ENCODE results near the gene RPH3AL. TPM values are rescaled to one million over a fixed set of nuclear protein-coding genes. Genes with fewer than 3 reads are reported as not detected.
"Not testable (repeated sequence)": the region's sequence is repeated elsewhere in the genome, so short reads cannot be mapped to it uniquely, and the experiment has no call there.

The RPH3AL gene
- total RNA-seq, 2 experiments from 2014 or later: 3.2 to 4.6 TPM

GRCh38 chr17:322006-322780, 30.4 kb downstream of the RPH3AL start:
- H3K27me3 Mint-ChIP-seq: no peaks in the 10 kb centered on the region
- ChIA-PET POLR2A (no interaction called here), CTCF (interaction anchor here (0.6 kb wide), 1 partner anchor 204 kb away, joined by 3 read pairs; no protein-coding TSS in a partner anchor)
- DNase-seq: no peak
- no peaks in the 10 kb centered on the region for H3K36me3 Mint-ChIP-seq (ENCODE audit: low read depth)
- no peaks in the 10 kb centered on the region for H3K4me1 Mint-ChIP-seq
- peaks cover 4% of the 10 kb centered on the region for H3K9me3 Mint-ChIP-seq
- H3K27ac Mint-ChIP-seq: no peak overlapping the region
- H3K4me3 Mint-ChIP-seq: no peak overlapping the region

DNA sequence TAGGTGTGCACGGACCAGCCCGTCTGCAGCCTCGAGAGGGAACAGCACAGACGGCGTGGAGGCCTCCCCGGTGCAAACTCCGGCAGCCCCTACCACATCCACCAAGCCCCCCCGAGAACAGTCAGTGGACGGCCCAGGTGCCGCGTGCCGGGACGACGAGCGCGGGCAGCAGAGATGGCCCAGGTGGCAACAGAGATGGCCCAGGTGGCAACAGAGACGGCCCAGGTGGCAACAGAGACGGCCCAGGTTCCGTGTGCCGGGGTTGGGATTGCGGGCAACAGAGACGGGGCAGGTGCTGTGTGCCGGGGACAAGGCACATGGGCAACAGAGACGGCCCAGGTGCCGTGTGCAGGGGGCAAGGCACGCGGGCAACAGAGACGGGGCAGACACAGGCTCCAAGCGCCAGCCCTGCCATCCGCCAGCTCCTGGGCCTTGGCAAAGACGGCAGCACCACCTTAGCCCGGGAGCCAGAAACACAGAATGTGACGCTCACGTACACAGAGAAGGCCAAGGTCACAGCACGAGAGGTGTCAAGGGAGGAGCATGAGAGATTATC, 31.1 kb downstream of the RPH3AL start:
- Mint-ChIP-seq H3K27me3 (no peaks in the 10 kb centered on the region), H3K36me3 (ENCODE audit: low read depth) (no peaks in the 10 kb centered on the region), H3K4me1 (no peaks in the 10 kb centered on the region), H3K27ac (no peak overlapping the region), H3K9me3 (peaks cover 4% of the 10 kb centered on the region), H3K4me3 (no peak overlapping the region)
- DNase-seq: no peak
- CTCF ChIA-PET: interaction anchor here (0.6 kb wide), 1 partner anchor 205 kb away, joined by 3 read pairs; no protein-coding TSS in a partner anchor
- POLR2A ChIA-PET: no interaction called here

DNA sequence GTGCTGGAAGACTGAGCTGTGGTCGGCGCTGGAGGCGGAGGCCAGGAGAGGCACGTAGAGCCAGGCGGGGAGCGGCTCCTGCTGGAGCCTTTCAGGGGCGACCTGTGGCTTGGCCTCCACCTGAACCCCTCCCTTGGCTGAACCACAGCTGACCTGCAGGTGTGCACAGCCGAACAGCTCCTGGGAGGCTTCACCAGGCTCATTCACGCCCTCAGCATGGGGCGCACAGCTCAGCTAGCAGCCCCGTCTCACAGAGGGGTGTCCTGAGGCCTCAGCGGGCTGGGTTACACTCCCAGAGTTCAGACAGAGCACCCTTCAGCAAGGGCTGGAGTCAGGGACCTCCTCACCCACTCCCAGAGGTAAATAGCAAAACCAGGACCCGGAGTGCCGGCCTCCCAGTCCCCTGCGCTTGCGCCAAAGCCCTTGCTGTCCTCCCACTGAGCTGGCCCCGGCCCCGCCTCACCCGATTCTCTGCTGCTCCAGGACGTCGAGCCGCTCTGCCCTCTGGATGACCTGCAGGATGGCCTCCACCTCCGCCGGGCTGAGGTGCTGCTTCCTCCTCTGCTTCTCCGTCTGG, 31.7 kb downstream of the RPH3AL start:
- CTCF ChIA-PET: no interaction called here
- H3K36me3 Mint-ChIP-seq (ENCODE audit: low read depth): no peaks in the 10 kb centered on the region
- no peak overlapping the region for H3K4me3 Mint-ChIP-seq
- no peak for DNase-seq
- H3K27me3 Mint-ChIP-seq: no peaks in the 10 kb centered on the region
- POLR2A ChIA-PET: no interaction called here
- no peaks in the 10 kb centered on the region for H3K4me1 Mint-ChIP-seq
- peaks cover 5% of the 10 kb centered on the region for H3K9me3 Mint-ChIP-seq
- peak overlapping the region; percentile 25 for H3K27ac Mint-ChIP-seq

GRCh38 chr17:320139-320538, 32.5 kb downstream of the RPH3AL start:
- no peak overlapping the region for H3K27ac Mint-ChIP-seq
- POLR2A ChIA-PET: no interaction called here
- no peaks in the 10 kb centered on the region for H3K36me3 Mint-ChIP-seq (ENCODE audit: low read depth)
- H3K4me1 Mint-ChIP-seq: no peaks in the 10 kb centered on the region
- peaks cover 13% of the 10 kb centered on the region for H3K9me3 Mint-ChIP-seq
- no peak for DNase-seq
- CTCF ChIA-PET: no interaction called here
- no peak overlapping the region for H3K4me3 Mint-ChIP-seq
- H3K27me3 Mint-ChIP-seq: no peaks in the 10 kb centered on the region

- CTCF ChIA-PET: no interaction called here
- Mint-ChIP-seq H3K4me3 (no peak overlapping the region), H3K27ac (no peak overlapping the region)
These were observed 33.3 kb downstream of the RPH3AL start for GRCh38 chr17:319266-319665.

DNA sequence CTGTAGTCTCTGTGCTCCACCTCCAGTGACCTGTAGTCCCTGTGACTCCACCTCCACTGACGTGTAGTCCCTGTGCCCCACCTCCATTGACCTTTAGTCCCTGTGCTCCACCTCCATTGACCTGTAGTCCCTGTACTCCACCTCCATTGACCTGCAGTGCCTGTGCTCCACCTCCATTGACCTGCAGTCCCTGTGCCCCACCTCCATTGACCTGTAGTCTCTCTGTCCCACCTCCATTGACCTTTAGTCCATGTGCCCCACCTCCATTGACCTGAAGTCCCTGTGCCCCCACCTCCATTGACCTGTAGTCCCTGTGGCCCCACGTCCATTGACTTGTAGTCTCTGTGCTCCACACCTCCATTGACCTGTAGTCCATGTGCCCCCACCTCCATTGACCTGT, 35.5 kb downstream of the RPH3AL start:
- H3K27ac Mint-ChIP-seq; H3K4me1 Mint-ChIP-seq; H3K4me3 Mint-ChIP-seq; CTCF ChIA-PET; POLR2A ChIA-PET; DNase-seq; H3K36me3 Mint-ChIP-seq (ENCODE audit: low read depth); H3K27me3 Mint-ChIP-seq: not testable (repeated sequence)
- H3K9me3 Mint-ChIP-seq: peaks cover 14% of the 10 kb centered on the region

More at GRCh38 chr17:319266-319665, 33.3 kb downstream of the RPH3AL start:
- H3K9me3 Mint-ChIP-seq: peaks cover 14% of the 10 kb centered on the region
- POLR2A ChIA-PET: no interaction called here
- H3K36me3 Mint-ChIP-seq (ENCODE audit: low read depth): no peaks in the 10 kb centered on the region
- DNase-seq: no peak
- no peaks in the 10 kb centered on the region for H3K4me1 Mint-ChIP-seq
- H3K27me3 Mint-ChIP-seq: no peaks in the 10 kb centered on the region

DNA sequence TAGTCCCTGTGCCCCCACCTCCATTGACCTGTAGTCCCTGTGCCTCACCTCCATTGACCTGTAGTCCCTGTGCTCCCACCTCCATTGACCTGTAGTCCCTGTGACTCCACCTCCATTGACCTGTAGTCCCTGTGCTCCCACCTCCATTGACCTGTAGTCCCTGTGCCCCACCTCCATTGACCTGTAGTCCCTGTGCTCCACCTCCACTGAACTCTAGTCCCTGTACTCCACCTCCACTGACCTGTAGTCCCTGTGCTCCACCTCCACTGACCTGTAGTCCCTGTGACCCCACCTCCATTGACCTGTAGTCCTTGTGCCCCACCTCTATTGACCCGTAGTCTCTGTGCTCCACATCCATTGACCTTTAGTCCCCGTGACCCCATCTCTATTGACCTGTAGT, 37.2 kb downstream of the RPH3AL start:
- peaks cover 14% of the 10 kb centered on the region for H3K9me3 Mint-ChIP-seq
- DNase-seq; H3K4me3 Mint-ChIP-seq; H3K4me1 Mint-ChIP-seq; H3K27ac Mint-ChIP-seq; H3K36me3 Mint-ChIP-seq (ENCODE audit: low read depth); POLR2A ChIA-PET; CTCF ChIA-PET; H3K27me3 Mint-ChIP-seq: not testable (repeated sequence)

GRCh38 chr17:314614-314944, 38.0 kb downstream of the RPH3AL start:
- DNase-seq, H3K27me3 Mint-ChIP-seq, POLR2A ChIA-PET: not testable (repeated sequence)

DNA sequence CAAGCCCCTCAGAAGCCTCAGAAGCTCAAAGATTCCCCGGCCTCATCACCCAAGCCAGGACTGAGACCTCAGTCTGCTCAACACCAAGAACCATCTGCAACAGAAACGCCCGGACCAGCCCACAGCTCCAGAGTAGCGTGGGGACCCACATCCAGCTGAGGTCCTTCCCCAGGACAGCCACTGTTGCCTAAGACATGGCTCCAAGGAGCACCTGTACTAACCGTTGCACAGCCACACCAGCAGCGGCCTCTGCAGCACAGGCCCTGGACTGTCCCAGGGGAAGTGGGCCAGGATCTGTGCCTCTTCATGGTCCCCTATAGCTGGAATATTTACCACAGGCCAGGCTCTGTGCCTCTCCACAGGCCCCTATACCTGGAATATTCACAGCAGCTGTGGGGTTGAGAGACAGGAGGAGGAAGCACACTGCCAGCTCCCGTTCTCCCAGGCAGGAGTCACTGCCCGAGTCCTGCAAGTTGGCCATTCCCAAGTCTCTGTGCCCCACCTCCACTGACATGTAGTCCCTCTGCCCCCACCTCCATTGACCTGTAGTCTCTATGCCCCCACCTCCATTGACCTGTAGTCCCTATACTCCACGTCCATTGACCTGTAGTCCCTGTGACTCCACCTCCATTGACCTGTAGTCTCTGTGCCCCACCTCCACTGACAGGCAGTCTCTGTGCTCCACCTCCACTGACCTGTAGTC, 38.5 kb downstream of the RPH3AL start:
- CTCF ChIA-PET: no interaction called here
- H3K4me1 Mint-ChIP-seq: no peaks in the 10 kb centered on the region
- no peaks in the 10 kb centered on the region for H3K36me3 Mint-ChIP-seq (ENCODE audit: low read depth)
- no peak overlapping the region for H3K27ac Mint-ChIP-seq
- peaks cover 14% of the 10 kb centered on the region for H3K9me3 Mint-ChIP-seq
- POLR2A ChIA-PET: no interaction called here
- H3K27me3 Mint-ChIP-seq: no peaks in the 10 kb centered on the region
- no peak overlapping the region for H3K4me3 Mint-ChIP-seq
- DNase-seq: no peak

More at GRCh38 chr17:314614-314944, 38.0 kb downstream of the RPH3AL start:
- H3K4me1 Mint-ChIP-seq; H3K36me3 Mint-ChIP-seq (ENCODE audit: low read depth); CTCF ChIA-PET; H3K27ac Mint-ChIP-seq; H3K4me3 Mint-ChIP-seq: not testable (repeated sequence)
- H3K9me3 Mint-ChIP-seq: peaks cover 14% of the 10 kb centered on the region

DNA sequence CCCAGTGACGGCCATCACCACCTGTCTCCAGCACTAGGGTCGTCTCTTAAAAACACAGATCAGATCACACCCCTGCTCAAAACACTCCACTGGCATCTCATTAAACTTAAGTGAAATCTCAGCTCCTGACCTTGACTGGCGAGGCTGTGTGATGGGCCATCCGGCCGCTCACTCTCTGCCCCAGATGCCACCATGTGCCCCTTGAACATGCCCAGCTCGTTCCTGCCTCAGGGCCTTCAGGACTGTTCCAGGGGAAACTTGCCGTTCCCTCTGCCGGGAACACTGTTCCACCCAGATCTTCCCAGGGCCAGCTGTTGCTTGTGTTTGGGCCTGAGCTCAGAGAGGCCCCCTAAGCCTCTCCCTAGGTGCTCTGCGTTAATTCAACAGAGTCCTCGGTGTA, 39.4 kb downstream of the RPH3AL start:
- H3K27me3 Mint-ChIP-seq: no peaks in the 10 kb centered on the region
- H3K4me3 Mint-ChIP-seq: no peak overlapping the region

GRCh38 chr17:312476-313148, 40.0 kb downstream of the RPH3AL start:
- Mint-ChIP-seq H3K4me1 (no peaks in the 10 kb centered on the region), H3K36me3 (ENCODE audit: low read depth) (no peaks in the 10 kb centered on the region), H3K4me3 (no peak overlapping the region), H3K27me3 (no peaks in the 10 kb centered on the region), H3K27ac (no peak overlapping the region), H3K9me3 (peaks cover 10% of the 10 kb centered on the region)
- ChIA-PET POLR2A (no interaction called here), CTCF (no interaction called here)
- no peak for DNase-seq

More for the DNA sequence above, 39.4 kb downstream of the RPH3AL start:
- no peak for DNase-seq
- Mint-ChIP-seq H3K36me3 (ENCODE audit: low read depth) (no peaks in the 10 kb centered on the region), H3K27ac (no peak overlapping the region), H3K4me1 (no peaks in the 10 kb centered on the region), H3K9me3 (peaks cover 10% of the 10 kb centered on the region)
- ChIA-PET POLR2A (no interaction called here), CTCF (no interaction called here)

GRCh38 chr17:311119-311782, 41.4 kb downstream of the RPH3AL start:
- H3K27ac Mint-ChIP-seq: no peak overlapping the region
- no peaks in the 10 kb centered on the region for H3K36me3 Mint-ChIP-seq (ENCODE audit: low read depth)
- peaks cover 10% of the 10 kb centered on the region for H3K9me3 Mint-ChIP-seq
- H3K4me1 Mint-ChIP-seq: no peaks in the 10 kb centered on the region
- ChIA-PET POLR2A (interaction anchor here (0.6 kb wide), 1 partner anchor 91 kb away, joined by 5 read pairs; no protein-coding TSS in a partner anchor), CTCF (no interaction called here)
- no peak overlapping the region for H3K4me3 Mint-ChIP-seq
- DNase-seq: no peak
- H3K27me3 Mint-ChIP-seq: no peaks in the 10 kb centered on the region

Data from activated CD4-positive, alpha-beta T cell treated with anti-CD3 and anti-CD28 coated beads, Interleukin-2, amount 10 ng/mL, durations not matched to agents 7 days and 5 days (primary cell).